NT2/D1 (cell line): ENCODE data around the gene RGS7.
"Not testable (repeated sequence)": the region's sequence is repeated elsewhere in the genome, so short reads cannot be mapped to it uniquely, and the experiment has no call there.

Source experiments
- DNase-seq: peaks from one replicate; pipeline ENCODE4 v3.0.0-alpha.2; 2011; ENCODE audit warnings: low read depth, low spot score
- H3K27me3 ChIP-seq: 2 replicates; pipeline ENCODE4 v1.6.0; 2011; ENCODE audit warnings: mild to moderate bottlenecking; ENCODE audit not compliant: insufficient read length, insufficient read depth
- H3K36me3 ChIP-seq: 2 replicates; pipeline ENCODE4 v1.6.1; 2011; ENCODE audit warnings: mild to moderate bottlenecking, low read length, mixed read lengths; ENCODE audit not compliant: insufficient read depth, insufficient read length
- H3K4me1 ChIP-seq: 2 replicates; pipeline ENCODE4 v1.5.1; 2011; ENCODE audit not compliant: insufficient read depth, insufficient read length
- H3K4me3 ChIP-seq: 2 replicates; pipeline ENCODE4 v1.5.1; 2011; ENCODE audit warnings: low read depth; ENCODE audit not compliant: insufficient read length
- H3K9ac ChIP-seq: 2 replicates; pipeline ENCODE4 v1.6.0; 2011; ENCODE audit warnings: low read depth; ENCODE audit not compliant: insufficient read length
- H3K9me3 ChIP-seq: 2 replicates; pipeline ENCODE4 v1.5.1; 2011; ENCODE audit warnings: mild to moderate bottlenecking, low read length; ENCODE audit not compliant: insufficient read depth
- SUZ12 ChIP-seq: IDR thresholded peaks from 2 replicates; pipeline ENCODE4 v1.6.1; 2011; ENCODE audit not compliant: insufficient read length, insufficient read depth; ENCODE audit errors: extremely low read depth
- YY1 ChIP-seq: IDR thresholded peaks from 2 replicates; pipeline ENCODE4 v1.6.1; 2011; ENCODE audit not compliant: insufficient read length, insufficient read depth
- ZNF274 ChIP-seq: IDR thresholded peaks from 2 replicates; pipeline ENCODE4 v1.6.1; 2011; ENCODE audit warnings: mild to moderate bottlenecking, low read depth, low read length

Gene RGS7

GRCh38 chr1:241309651-241310050 lies 47.4 kb downstream of the RGS7 start:
- H3K36me3 ChIP-seq = no peaks in the 10 kb centered on the region
- DNase-seq = no peak
- H3K9ac ChIP-seq = no peak overlapping the region
- peaks cover 8% of the 10 kb centered on the region; the same call in 1 of the 2 replicates for H3K9me3 ChIP-seq
- H3K4me3 ChIP-seq = no peak overlapping the region
- H3K27me3 ChIP-seq = no peaks in the 10 kb centered on the region
- TF ChIP-seq YY1 (no peak), ZNF274 (no peak), SUZ12 (no peak)
- no peaks in the 10 kb centered on the region for H3K4me1 ChIP-seq

- no peak for TF ChIP-seq SUZ12
- no peak for TF ChIP-seq ZNF274
- TF ChIP-seq YY1 = no peak
- Histone ChIP-seq H3K4me1 (no peaks in the 10 kb centered on the region), H3K27me3 (no peaks in the 10 kb centered on the region), H3K9me3 (peaks cover 19% of the 10 kb centered on the region), H3K36me3 (no peaks in the 10 kb centered on the region), H3K4me3 (no peak overlapping the region), H3K9ac (no peak overlapping the region)
- no peak for DNase-seq
Measured at GRCh38 chr1:241308471-241308870, 48.5 kb downstream of the RGS7 start.

GRCh38 chr1:241308011-241308410 lies 49.0 kb downstream of the RGS7 start:
- no peak overlapping the region for H3K4me3 ChIP-seq
- no peak for DNase-seq
- TF ChIP-seq ZNF274 (no peak), SUZ12 (no peak), YY1 (no peak)
- H3K36me3 ChIP-seq = no peaks in the 10 kb centered on the region
- H3K27me3 ChIP-seq = no peaks in the 10 kb centered on the region
- peaks cover 24% of the 10 kb centered on the region for H3K9me3 ChIP-seq
- H3K4me1 ChIP-seq = no peaks in the 10 kb centered on the region
- H3K9ac ChIP-seq = no peak overlapping the region

GRCh38 chr1:241306125-241306790 lies 50.7 kb downstream of the RGS7 start:
- H3K4me1 ChIP-seq = no peaks in the 10 kb centered on the region
- H3K9ac ChIP-seq = no peak overlapping the region
- no peaks in the 10 kb centered on the region for H3K27me3 ChIP-seq
- peaks cover 30% of the 10 kb centered on the region for H3K9me3 ChIP-seq
- DNase-seq = no peak
- no peaks in the 10 kb centered on the region for H3K36me3 ChIP-seq
- no peak for TF ChIP-seq ZNF274
- TF ChIP-seq YY1 = no peak
- no peak for TF ChIP-seq SUZ12
- no peak overlapping the region for H3K4me3 ChIP-seq

- peak; percentile 61 for DNase-seq
- H3K27me3 ChIP-seq, H3K4me3 ChIP-seq, H3K36me3 ChIP-seq, H3K4me1 ChIP-seq, H3K9ac ChIP-seq: not testable (repeated sequence)
- peaks cover 30% of the 10 kb centered on the region for H3K9me3 ChIP-seq
Measured at GRCh38 chr1:241302024-241302423, 55.0 kb downstream of the RGS7 start.

- no peak for TF ChIP-seq SUZ12
- TF ChIP-seq YY1 = no peak
- no peak for TF ChIP-seq ZNF274
- DNase-seq = no peak
- Histone ChIP-seq H3K4me3 (no peak overlapping the region), H3K36me3 (no peaks in the 10 kb centered on the region), H3K9me3 (peaks cover 19% of the 10 kb centered on the region), H3K9ac (no peak overlapping the region), H3K4me1 (no peaks in the 10 kb centered on the region), H3K27me3 (no peaks in the 10 kb centered on the region)
Measured at GRCh38 chr1:241299347-241299746, 57.7 kb downstream of the RGS7 start.

- Histone ChIP-seq H3K27me3 (no peaks in the 10 kb centered on the region), H3K4me1 (no peaks in the 10 kb centered on the region), H3K9me3 (no peaks in the 10 kb centered on the region), H3K9ac (no peak overlapping the region), H3K4me3 (no peak overlapping the region), H3K36me3 (no peaks in the 10 kb centered on the region)
- TF ChIP-seq YY1 (no peak), SUZ12 (no peak), ZNF274 (no peak)
- no peak for DNase-seq
Measured at GRCh38 chr1:241292973-241293372, 64.0 kb downstream of the RGS7 start.

GRCh38 chr1:241291548-241291947 lies 65.5 kb downstream of the RGS7 start:
- not testable (repeated sequence) for H3K4me3 ChIP-seq, DNase-seq

More at GRCh38 chr1:241291548-241291947, 65.5 kb downstream of the RGS7 start:
- H3K27me3 ChIP-seq, H3K9me3 ChIP-seq, H3K9ac ChIP-seq, H3K4me1 ChIP-seq, H3K36me3 ChIP-seq: not testable (repeated sequence)
